Left lung (tissue), 10 donors: Measurements from ENCODE around the gene ZNF580. TPM values are rescaled to one million over a fixed set of nuclear protein-coding genes. Genes with fewer than 3 reads are reported as not detected.

Experiments used
- ATAC-seq: fragments of 200-7000 bp; cut with Tn5 transposase; one replicate; pipeline ENCODE4 v1.9.1; 2020; ENCODE audit warnings: moderate library complexity
- DNase-seq, 4 donors: peaks; one replicate each; pipeline ENCODE4 v3.0.0-alpha.2; 2013 to 2020
- H3K27ac ChIP-seq, 2 donors: fragments of 200-600 bp; sonication (generic) in 1 of 2; one replicate each; pipeline versions ENCODE4 v1.5.0 to v1.8.0; 2020 to 2021
- H3K27me3 ChIP-seq, 2 donors: fragments of 200-600 bp; sonication (generic) in 1 of 2; one replicate each; pipeline versions ENCODE4 v1.5.0 to v1.8.0; 2020 to 2021
- H3K36me3 ChIP-seq, 2 donors: fragments of 200-600 bp; sonication (generic) in 1 of 2; one replicate each; pipeline versions ENCODE4 v1.5.0 to v1.8.0; 2020 to 2021
- H3K4me1 ChIP-seq, 2 donors: fragments of 200-600 bp; one replicate each; pipeline ENCODE4 v1.8.0; 2021
- H3K4me3 ChIP-seq, 2 donors: fragments of 200-600 bp; sonication (generic) in 1 of 2; one replicate each; pipeline versions ENCODE4 v1.5.0 to v1.8.0; 2020 to 2021; ENCODE audit warnings: mild to moderate bottlenecking in 1 of 2
- H3K9me3 ChIP-seq, 2 donors: fragments of 200-600 bp; sonication (generic) in 1 of 2; one replicate each; pipeline versions ENCODE4 v1.5.0 to v1.8.0; 2020 to 2021
- CTCF ChIP-seq, 2 donors: fragments of 200-600 bp; sonication (generic) in 1 of 2; IDR thresholded peaks; one replicate each; pipeline versions ENCODE4 v1.5.0 to v1.8.0; 2021; ENCODE audit warnings: antibody characterized with exemption in 2 of 2
- intact Hi-C, 2 donors: fragments of 100-400 bp; cut with DNase I; formaldehyde crosslinking; loops; one replicate each; pipeline versions ENCODE4 v1.11.2 to v1.14.2; 2022
- polyA plus RNA-seq, 6 donors: library from polyadenylated mRNA; unstranded; fragments of 120-200 nt; gene quantifications; one replicate each; pipeline ENCODE4 v1.2.1, GENCODE V29; 2013; ENCODE audit not compliant: insufficient read length in 6 of 6
- total RNA-seq, 2 donors: library from RNA; stranded (reverse); fragmentation: NEBNext Ultra II Directional; extraction: Animal tissue kit (Norgen Biotek cat#: 25700); gene quantifications; one replicate each; pipeline ENCODE4 v1.2.1, GENCODE V29; 2021
- donor health status: DM: no; HTN: yes; CAD: no.
- donor health status: DM: no; HTN: no; CAD: no.

ZNF580 gene
- total and polyA plus RNA-seq, 8 donors, result 33.8 to 49.5 (median 39.1) TPM

- TF ChIP-seq CTCF (IDR thresholded peaks at IDR 0.05), result no peak
- H3K4me3 ChIP-seq, result no peak overlapping the region
- intact Hi-C loops, result no loop called here
- H3K36me3 ChIP-seq, result peaks cover 0 to 54% of the 10 kb centered on the region in 2 donors
- H3K27me3 ChIP-seq, result no peaks in the 10 kb centered on the region
- no peaks in the 10 kb centered on the region for H3K9me3 ChIP-seq
- no peak overlapping the region for H3K27ac ChIP-seq
- ATAC-seq (no peak), DNase-seq (no peak)
- peaks cover 5 to 48% of the 10 kb centered on the region in 2 donors for H3K4me1 ChIP-seq
Measured at GRCh38 chr19:55611300-55611982, 29.4 kb upstream of the ZNF580 start.

- no peak for TF ChIP-seq CTCF (IDR thresholded peaks at IDR 0.05)
- Histone ChIP-seq H3K27me3 (no peaks in the 10 kb centered on the region), H3K9me3 (no peaks in the 10 kb centered on the region), H3K4me3 (no peak overlapping the region), H3K4me1 (peaks cover 0 to 41% of the 10 kb centered on the region in 2 donors), H3K27ac (no peak overlapping the region), H3K36me3 (peaks cover 0 to 61% of the 10 kb centered on the region in 2 donors)
- intact Hi-C loops, result no loop called here
- ATAC-seq (no peak), DNase-seq (no peak)
Measured at GRCh38 chr19:55611983-55612645, 28.7 kb upstream of the ZNF580 start.

GRCh38 chr19:55613396-55613795 is 27.4 kb upstream of the ZNF580 start:
- H3K4me1 ChIP-seq, result peaks cover 0 to 38% of the 10 kb centered on the region in 2 donors
- no peaks in the 10 kb centered on the region for H3K9me3 ChIP-seq
- peaks cover 0 to 69% of the 10 kb centered on the region in 2 donors for H3K36me3 ChIP-seq
- H3K27ac ChIP-seq, result no peak overlapping the region
- intact Hi-C loops, result no loop called here
- DNase-seq (no peak), ATAC-seq (no peak)
- no peaks in the 10 kb centered on the region for H3K27me3 ChIP-seq
- TF ChIP-seq CTCF (IDR thresholded peaks at IDR 0.05), result no peak
- no peak overlapping the region for H3K4me3 ChIP-seq

- Histone ChIP-seq H3K4me3 (no peak overlapping the region), H3K27me3 (no peaks in the 10 kb centered on the region), H3K4me1 (peaks cover under 1 to 38% of the 10 kb centered on the region in 2 donors), H3K27ac (no peak overlapping the region), H3K36me3 (peaks cover 0 to 64% of the 10 kb centered on the region in 2 donors), H3K9me3 (no peaks in the 10 kb centered on the region)
- no peak for DNase-seq
- intact Hi-C loops, result no loop called here
- no peak for TF ChIP-seq CTCF (IDR thresholded peaks at IDR 0.05)
- no peak for ATAC-seq
Measured at GRCh38 chr19:55613930-55614710, 26.7 kb upstream of the ZNF580 start.
